ENCODE data around the gene B9D1. TPM values are rescaled to one million over a fixed set of nuclear protein-coding genes. Genes with fewer than 3 reads are reported as not detected.

B9D1 gene
- total RNA-seq, 1 experiment from 2014 or later: 31.9 TPM

DNA sequence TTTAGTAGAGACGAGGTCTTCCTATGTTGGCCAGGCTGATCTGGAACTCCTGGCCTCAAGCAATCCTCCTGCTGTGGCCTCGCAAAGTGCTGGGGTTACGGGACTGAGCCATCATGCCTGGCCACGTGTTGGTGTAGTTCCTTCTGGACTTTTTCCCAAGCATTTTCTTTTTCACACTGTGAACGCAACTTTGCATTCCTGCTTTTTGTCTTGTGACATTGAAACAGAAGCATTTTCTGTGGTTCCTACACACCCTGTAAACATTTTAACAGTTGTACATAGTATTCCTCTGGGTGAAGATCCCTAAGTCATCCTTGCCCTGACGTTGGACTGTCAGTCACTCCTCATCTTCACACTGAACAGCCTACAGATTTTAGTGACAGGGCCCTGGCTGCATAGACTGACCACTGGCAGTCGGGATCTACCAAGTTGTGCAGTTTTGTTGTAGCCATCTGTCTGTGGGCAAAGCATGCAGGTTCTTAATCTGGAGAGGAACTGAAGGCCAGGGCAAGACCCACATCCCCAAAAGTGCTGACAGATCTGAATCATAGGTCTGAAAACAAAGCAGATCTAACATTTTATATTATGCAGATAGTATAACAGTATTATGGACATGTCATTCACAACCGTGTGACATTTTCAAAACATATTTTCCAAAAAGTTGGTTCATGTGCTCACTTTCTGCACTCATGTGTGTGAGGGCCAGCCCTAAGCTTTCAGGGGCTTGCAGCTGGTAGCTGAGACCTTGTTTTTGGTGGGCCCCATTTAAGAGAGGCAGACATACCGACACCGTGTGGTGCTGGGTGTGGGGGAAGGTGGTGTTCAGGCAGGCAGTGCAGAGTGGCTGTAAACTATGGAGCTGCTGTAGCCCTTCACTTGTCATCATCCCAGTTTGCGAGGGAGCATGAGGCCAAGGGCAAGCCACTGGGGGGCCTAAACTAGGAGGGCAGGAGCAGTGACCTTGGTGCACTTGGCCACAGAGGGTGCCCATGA is 65.4 kb downstream of the B9D1 start:
- H3K4me1 Mint-ChIP-seq: peaks cover 12% of the 10 kb centered on the region; the same call in 1 of the 2 replicates
- no peak for TF ChIP-seq FOXJ3 (CRISPR knock-in tag; IDR thresholded peaks at IDR 0.05; ENCODE audit: borderline replicate concordance)
- TF ChIP-seq MXD4 (CRISPR knock-in tag; IDR thresholded peaks at IDR 0.05; ENCODE audit: borderline replicate concordance): no peak
- TF ChIP-seq RELA (CRISPR knock-in tag; IDR thresholded peaks at IDR 0.05; ENCODE audit: borderline replicate concordance): no peak
- no peak for TF ChIP-seq SP1 (CRISPR knock-in tag; conservative IDR thresholded peaks at IDR 0.05)
- no peak for TF ChIP-seq ZNF423 (CRISPR knock-in tag; IDR thresholded peaks at IDR 0.05)
- TF ChIP-seq, protein P1, sequence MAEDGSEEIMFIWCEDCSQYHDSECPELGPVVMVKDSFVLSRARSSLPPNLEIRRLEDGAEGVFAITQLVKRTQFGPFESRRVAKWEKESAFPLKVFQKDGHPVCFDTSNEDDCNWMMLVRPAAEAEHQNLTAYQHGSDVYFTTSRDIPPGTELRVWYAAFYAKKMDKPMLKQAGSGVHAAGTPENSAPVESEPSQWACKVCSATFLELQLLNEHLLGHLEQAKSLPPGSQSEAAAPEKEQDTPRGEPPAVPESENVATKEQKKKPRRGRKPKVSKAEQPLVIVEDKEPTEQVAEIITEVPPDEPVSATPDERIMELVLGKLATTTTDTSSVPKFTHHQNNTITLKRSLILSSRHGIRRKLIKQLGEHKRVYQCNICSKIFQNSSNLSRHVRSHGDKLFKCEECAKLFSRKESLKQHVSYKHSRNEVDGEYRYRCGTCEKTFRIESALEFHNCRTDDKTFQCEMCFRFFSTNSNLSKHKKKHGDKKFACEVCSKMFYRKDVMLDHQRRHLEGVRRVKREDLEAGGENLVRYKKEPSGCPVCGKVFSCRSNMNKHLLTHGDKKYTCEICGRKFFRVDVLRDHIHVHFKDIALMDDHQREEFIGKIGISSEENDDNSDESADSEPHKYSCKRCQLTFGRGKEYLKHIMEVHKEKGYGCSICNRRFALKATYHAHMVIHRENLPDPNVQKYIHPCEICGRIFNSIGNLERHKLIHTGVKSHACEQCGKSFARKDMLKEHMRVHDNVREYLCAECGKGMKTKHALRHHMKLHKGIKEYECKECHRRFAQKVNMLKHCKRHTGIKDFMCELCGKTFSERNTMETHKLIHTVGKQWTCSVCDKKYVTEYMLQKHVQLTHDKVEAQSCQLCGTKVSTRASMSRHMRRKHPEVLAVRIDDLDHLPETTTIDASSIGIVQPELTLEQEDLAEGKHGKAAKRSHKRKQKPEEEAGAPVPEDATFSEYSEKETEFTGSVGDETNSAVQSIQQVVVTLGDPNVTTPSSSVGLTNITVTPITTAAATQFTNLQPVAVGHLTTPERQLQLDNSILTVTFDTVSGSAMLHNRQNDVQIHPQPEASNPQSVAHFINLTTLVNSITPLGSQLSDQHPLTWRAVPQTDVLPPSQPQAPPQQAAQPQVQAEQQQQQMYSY (CRISPR knock-in tag; IDR thresholded peaks at IDR 0.05): no peak
- no peak for TF ChIP-seq PRRX2 (CRISPR knock-in tag; IDR thresholded peaks at IDR 0.05)
- TF ChIP-seq ATF2 (CRISPR knock-in tag; IDR thresholded peaks at IDR 0.05; ENCODE audit: borderline replicate concordance, low read depth): no peak
- TF ChIP-seq, protein P2, sequence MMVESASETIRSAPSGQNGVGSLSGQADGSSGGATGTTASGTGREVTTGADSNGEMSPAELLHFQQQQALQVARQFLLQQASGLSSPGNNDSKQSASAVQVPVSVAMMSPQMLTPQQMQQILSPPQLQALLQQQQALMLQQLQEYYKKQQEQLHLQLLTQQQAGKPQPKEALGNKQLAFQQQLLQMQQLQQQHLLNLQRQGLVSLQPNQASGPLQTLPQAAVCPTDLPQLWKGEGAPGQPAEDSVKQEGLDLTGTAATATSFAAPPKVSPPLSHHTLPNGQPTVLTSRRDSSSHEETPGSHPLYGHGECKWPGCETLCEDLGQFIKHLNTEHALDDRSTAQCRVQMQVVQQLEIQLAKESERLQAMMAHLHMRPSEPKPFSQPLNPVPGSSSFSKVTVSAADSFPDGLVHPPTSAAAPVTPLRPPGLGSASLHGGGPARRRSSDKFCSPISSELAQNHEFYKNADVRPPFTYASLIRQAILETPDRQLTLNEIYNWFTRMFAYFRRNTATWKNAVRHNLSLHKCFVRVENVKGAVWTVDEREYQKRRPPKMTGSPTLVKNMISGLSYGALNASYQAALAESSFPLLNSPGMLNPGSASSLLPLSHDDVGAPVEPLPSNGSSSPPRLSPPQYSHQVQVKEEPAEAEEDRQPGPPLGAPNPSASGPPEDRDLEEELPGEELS (CRISPR knock-in tag; IDR thresholded peaks at IDR 0.05): no peak
- TF ChIP-seq MYBL2 (CRISPR knock-in tag; IDR thresholded peaks at IDR 0.05): no peak
- no peak for TF ChIP-seq GTF2I (CRISPR knock-in tag; conservative IDR thresholded peaks at IDR 0.05)
- no peak for TF ChIP-seq IRF2 (CRISPR knock-in tag; IDR thresholded peaks at IDR 0.05; ENCODE audit: borderline replicate concordance, low read depth)
- TF ChIP-seq ZNF138 (CRISPR knock-in tag; conservative IDR thresholded peaks at IDR 0.05): no peak
- no peak for TF ChIP-seq AR (CRISPR knock-in tag; IDR thresholded peaks at IDR 0.05)
- TF ChIP-seq, protein P3, sequence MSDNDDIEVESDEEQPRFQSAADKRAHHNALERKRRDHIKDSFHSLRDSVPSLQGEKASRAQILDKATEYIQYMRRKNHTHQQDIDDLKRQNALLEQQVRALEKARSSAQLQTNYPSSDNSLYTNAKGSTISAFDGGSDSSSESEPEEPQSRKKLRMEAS (CRISPR knock-in tag; IDR thresholded peaks at IDR 0.05): no peak
- no peak for TF ChIP-seq TEAD4 (CRISPR knock-in tag; IDR thresholded peaks at IDR 0.05)
- no peak for TF ChIP-seq ATF3 (CRISPR knock-in tag; conservative IDR thresholded peaks at IDR 0.05)
- TF ChIP-seq FOXK1 (CRISPR knock-in tag; IDR thresholded peaks at IDR 0.05): no peak
- H3K27me3 Mint-ChIP-seq (ENCODE audit: low read depth): no peaks in the 10 kb centered on the region; the same call in 1 of the 2 replicates
- ChIA-PET POLR2A (no interaction called here), CTCF (interaction anchor here (1.2 to 1.4 kb wide), 2 partner anchors 25 to 40 kb away, joined by 3 read pairs; no protein-coding TSS in a partner anchor)
- H3K9me3 Mint-ChIP-seq: no peaks in the 10 kb centered on the region
- H3K27ac Mint-ChIP-seq: peak overlapping the region; percentile 63; the same call in 1 of the 2 replicates
- no peak for DNase-seq (ENCODE audit: low spot score)
- no peak for ATAC-seq
- H3K4me3 Mint-ChIP-seq: no peak overlapping the region
- H3K36me3 Mint-ChIP-seq: no peaks in the 10 kb centered on the region

Measured in WTC11 (cell line).